GM18511 (cell line): ENCODE data around the gene TSPAN15.

Experiments
- ATAC-seq: cut with Tn5 transposase; IDR thresholded peaks from one replicate; pipeline ENCODE4 v1.9.1; 2021; ENCODE audit warnings: mild to moderate bottlenecking, moderate library complexity; ENCODE audit not compliant: unreplicated experiment

The TSPAN15 gene

GRCh38 chr10:69499726-69500689, 48.7 kb downstream of the TSPAN15 start:
- ATAC-seq, result no peak

- no peak for ATAC-seq
Observed at GRCh38 chr10:69500864-69501468, 49.7 kb downstream of the TSPAN15 start.

- ATAC-seq, result no peak
Observed at GRCh38 chr10:69501657-69502056, 50.4 kb downstream of the TSPAN15 start.

GRCh38 chr10:69502589-69502988, 51.3 kb downstream of the TSPAN15 start:
- ATAC-seq, result no peak

GRCh38 chr10:69503001-69503895, 52.0 kb downstream of the TSPAN15 start:
- no peak for ATAC-seq

GRCh38 chr10:69503896-69504265, 52.6 kb downstream of the TSPAN15 start:
- ATAC-seq, result no peak

GRCh38 chr10:69504576-69505250, 53.4 kb downstream of the TSPAN15 start:
- ATAC-seq, result no peak

GRCh38 chr10:69505636-69506318, 54.5 kb downstream of the TSPAN15 start:
- ATAC-seq, result no peak

GRCh38 chr10:69506487-69506833, 55.2 kb downstream of the TSPAN15 start:
- no peak for ATAC-seq

- no peak for ATAC-seq
Observed at GRCh38 chr10:69506834-69507713, 55.8 kb downstream of the TSPAN15 start.

- no peak for ATAC-seq
Observed at GRCh38 chr10:69508738-69509340, 57.6 kb downstream of the TSPAN15 start.

- no peak for ATAC-seq
Observed at GRCh38 chr10:69512901-69513300, 61.6 kb downstream of the TSPAN15 start.

- ATAC-seq, result no peak
Observed at GRCh38 chr10:69513617-69514016, 62.4 kb downstream of the TSPAN15 start.

GRCh38 chr10:69515699-69516259, 64.5 kb downstream of the TSPAN15 start:
- no peak for ATAC-seq

GRCh38 chr10:69516316-69516715, 65.1 kb downstream of the TSPAN15 start:
- no peak for ATAC-seq

- no peak for ATAC-seq
Observed at GRCh38 chr10:69516796-69517195, 65.5 kb downstream of the TSPAN15 start.

GRCh38 chr10:69517271-69517848, 66.1 kb downstream of the TSPAN15 start:
- ATAC-seq, result no peak

GRCh38 chr10:69527961-69528360, 76.7 kb downstream of the TSPAN15 start:
- no peak for ATAC-seq
